Putamen (tissue), 1 donor: ENCODE results near the gene PHLDA1.

Experiments
- DNase-seq: peaks from one replicate; pipeline ENCODE4 v3.0.0-alpha.2; 2016; ENCODE audit warnings: low spot score

Gene PHLDA1

DNA sequence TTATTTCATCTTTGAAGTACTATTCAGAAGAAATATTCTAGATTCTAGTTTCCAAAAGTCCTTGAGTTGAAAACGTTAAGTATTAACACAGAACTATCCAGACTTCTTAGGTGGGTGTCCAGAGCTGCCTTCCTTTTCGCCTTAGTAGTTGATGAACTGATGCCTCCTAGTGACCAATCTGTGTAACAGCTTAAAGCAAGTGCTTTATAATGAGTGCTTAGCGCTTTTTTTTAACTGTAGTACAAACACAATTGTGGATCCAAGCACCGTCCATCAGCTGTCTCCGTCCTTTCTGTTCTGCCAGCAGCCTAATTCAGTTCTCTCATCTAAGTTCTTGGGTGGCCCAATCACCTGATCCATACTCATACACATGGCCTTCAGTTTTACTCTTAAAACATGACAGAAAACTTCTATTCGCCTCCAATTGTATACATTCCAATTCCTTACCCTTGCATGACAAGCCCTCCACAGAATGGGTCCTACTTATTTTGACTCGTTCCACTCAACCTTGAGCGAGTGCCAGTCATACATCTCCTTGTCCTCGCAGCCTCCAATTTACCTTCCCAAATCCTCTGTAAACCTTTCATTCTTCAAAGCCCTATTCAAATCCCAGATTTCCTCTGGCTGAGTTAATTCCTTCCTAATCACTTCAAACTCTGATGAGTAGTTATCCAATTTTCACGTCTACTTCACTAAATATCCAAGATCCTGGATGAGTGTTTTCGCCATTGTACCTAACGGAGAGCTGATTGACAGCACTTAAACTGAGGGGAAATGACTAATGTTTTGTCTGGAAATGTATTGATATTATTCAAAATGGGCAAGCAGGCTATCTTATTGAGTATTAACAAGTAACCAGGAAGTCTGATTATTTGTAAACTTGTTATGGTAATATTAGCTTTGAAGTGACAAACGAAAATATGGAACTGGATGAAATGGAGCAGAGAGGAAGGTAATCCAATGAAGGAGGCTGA lies 5.8 kb upstream of the PHLDA1 start:
- DNase-seq, result peak; percentile 60

- no peak for DNase-seq
These were observed 3.5 kb upstream of the PHLDA1 start for GRCh38 chr12:76035045-76035444.

GRCh38 chr12:76033081-76034011 lies 1.8 kb upstream of the PHLDA1 start:
- no peak for DNase-seq

- peak; percentile 43 for DNase-seq
These were observed 736 bp upstream of the PHLDA1 start for GRCh38 chr12:76032043-76032981.

GRCh38 chr12:76031081-76031413 lies 529 bp downstream of the PHLDA1 start:
- no peak for DNase-seq

DNA sequence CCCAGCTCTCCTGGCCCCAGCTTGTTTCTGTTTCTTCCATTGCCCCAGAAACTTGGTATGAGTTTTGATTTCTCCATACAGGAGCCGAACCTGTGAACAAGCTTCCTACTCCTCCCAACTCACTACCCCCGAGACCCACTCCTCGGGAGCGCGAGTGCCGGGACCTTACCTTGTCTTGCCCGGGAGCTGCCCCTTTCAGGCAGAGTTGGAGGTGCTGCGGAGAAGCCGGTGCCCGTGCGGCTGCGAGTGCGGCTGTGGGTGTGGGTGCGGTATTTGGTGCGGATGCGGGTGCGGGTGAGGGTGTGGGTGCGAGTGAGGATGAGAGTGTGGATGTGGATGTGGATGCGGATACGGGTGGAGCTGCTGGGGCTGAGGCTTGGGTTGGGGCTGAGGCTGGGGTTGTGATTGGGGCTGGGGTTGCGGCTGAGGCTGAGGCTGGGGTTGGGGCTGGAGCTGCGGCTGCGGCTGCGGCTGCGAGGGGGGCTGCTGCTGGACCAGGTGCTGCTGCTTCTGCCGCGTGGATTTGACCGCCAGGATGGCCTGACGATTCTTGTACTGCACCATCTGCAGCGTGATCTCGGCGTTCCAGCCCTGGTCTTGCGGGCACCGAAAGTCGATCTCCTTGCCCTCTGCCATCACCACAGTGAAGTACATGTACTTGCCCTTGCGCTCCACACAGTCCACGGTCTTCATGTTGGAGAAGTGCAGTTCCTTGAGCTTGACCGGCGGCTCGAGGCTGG lies 1.1 kb downstream of the PHLDA1 start:
- DNase-seq, result peak; percentile 27

- no peak for DNase-seq
These were observed 1.6 kb downstream of the PHLDA1 start for GRCh38 chr12:76029982-76030340.

DNA sequence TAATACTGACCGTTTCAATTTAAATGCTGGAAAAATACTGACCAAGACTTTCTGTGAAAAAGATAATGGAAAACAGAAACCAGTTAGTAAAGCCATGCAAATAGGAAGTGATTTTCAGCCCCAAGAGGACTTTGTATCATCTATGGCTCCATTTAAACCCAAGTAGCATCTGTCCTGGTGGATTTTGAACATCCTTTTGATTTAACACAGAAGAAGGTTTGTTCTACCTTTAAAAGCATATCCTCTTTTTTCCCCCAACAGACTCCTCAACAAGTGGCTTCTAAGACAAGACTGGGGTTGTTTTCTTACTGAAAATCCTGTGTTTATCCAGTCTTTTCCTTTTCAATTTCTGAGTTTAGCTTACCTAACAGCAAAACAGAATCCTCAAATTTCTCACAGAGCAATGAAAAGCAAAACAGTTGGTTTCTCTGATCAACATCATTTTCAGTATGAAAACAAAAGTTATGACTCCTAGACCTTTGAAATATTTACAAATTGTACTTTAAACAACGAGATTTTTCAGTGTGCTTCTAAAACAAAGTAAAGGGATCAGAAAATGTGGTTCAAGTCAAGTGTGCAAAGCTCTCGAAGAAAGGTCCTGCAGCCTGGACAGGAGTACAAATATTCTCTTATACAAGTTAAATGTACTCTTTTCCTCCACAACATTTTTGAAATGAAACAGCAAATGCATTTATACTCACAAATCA lies 2.9 kb downstream of the PHLDA1 start:
- DNase-seq, result no peak

GRCh38 chr12:76026643-76027063 lies 4.9 kb downstream of the PHLDA1 start:
- DNase-seq, result no peak

DNA sequence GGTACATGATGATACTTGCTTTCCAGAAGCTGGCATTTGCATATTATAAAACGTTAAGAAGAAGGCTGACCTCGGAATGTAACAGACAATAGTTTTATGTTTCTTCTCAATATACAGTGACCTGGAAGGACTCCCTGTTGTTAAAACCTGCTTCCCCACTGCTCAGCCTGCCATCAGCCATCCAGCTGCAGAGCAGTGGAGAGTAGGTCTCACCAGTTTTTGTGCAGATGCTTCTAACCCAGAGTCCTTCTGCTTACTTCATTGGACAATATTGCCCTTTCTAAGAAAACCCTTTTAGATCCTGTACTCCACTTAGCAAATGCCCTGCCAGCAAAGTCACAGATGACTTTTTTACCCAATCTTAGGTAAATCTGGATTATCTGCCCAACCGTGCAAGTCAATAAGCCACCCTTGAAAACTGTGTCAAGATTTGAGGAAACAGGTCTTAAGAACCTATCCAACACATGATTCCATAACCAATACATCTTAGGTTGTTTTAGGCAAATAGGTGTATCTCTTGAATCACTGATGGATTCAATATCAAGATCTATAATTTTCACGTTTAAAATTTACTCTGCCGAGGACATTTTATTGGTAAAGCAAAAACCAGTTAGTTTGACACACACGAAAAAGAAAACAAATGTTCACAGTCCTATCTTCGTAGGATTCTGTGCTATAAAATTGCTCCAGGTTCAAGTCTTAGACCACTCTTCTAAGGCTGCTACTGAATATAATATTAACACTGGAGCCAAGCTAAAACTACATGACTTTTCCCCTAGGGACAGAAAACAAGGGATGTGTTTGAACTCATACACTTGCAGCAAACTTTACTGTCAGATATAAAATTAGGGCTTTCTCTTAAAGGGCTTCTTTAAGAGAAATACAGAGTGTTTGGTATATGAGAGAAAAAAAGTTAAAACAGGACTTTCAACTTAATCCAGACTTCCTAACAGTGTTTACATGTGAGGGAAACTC lies 5.7 kb downstream of the PHLDA1 start:
- no peak for DNase-seq

DNA sequence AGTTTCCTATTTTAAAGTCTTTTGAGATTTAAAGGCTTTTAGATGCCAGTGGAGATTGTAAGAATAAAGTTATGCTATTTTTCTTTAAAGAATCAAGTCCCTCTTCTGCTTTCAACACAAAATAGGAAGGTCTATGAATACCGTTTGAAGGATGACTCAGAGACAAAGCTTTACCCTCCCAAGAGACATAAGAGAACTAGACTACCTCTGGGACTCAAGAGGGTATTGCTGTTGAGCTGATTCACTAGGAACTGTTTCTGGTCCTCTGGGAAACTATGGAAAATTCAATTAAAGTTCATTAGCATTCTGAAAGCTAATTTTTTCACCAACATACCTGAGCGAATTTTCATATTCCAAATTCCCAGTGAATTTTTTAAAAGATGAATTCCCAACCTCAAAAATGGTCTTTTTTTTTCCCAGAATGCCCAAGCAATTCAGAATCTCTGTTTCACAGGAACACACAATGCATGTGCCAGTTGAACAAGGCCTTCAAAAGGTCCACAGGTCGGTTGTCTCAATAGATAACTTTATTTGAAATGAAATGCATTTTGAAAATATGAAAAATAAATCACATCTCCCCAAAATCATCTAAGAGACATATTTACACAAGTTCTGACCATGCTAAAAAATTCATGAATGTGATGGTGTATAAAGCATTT lies 6.5 kb downstream of the PHLDA1 start:
- no peak for DNase-seq

DNA sequence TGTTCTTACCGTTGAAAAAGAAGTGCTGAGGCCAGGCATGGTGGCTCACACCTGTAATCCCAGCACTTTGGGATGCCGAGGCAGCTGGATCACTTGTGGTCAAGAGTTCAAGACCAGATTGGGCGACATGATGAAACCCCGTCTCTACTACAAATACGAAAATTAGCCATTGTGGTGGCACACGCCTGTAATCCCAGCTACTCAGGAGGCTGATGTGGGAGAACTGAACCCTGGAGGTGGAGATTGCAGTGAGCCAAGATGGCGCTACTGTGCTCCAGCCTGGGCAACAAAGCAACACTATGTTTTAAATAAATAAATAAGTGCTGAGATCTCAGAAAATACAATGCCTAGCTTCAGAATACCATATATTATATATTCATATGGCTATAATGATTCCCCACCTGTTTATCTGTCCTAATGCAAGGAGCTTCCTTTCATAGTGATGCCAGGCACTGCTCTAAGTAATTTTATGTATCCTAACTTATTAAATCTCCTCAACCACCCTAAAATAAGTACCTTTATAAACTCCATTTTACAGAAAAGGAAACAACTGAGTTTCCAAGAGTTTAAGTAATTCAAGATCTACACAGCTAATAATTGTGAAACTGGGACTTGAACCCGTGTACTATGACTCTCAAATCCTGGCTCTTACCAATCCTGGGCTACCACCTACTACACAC lies 7.3 kb downstream of the PHLDA1 start:
- no peak for DNase-seq

DNA sequence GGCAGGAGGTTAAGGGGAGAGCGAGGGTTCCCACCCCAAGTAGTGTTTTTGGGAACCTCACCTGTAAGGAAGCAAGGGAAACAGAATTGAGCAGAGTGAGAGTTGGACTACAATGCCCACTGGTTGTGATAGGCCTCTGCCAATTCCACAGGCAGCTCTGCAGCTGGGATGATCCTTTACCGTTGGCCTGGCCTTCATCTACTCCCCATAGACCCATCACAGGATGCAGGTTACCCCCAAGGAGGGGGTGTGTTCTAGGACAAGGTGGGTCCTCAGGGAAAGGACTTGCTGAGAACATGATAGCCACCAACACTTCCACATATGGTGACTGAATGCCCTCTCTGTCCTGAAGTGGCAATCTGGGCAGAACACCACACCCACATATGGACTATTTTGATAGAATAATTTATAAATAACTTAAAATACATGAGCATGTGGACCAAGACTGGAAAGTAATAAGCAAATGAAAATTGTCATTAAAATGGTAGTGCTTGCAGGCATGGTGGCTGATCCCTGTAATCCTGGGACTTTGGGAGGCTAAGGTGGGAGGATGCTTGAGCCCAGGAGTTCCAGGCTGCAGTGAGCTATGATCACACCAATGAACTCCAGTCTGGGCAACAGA lies 8.4 kb downstream of the PHLDA1 start:
- DNase-seq, result no peak

- no peak for DNase-seq
These were observed 9.1 kb downstream of the PHLDA1 start for GRCh38 chr12:76022506-76022905.

GRCh38 chr12:76020731-76021672 lies 10.6 kb downstream of the PHLDA1 start:
- no peak for DNase-seq

DNA sequence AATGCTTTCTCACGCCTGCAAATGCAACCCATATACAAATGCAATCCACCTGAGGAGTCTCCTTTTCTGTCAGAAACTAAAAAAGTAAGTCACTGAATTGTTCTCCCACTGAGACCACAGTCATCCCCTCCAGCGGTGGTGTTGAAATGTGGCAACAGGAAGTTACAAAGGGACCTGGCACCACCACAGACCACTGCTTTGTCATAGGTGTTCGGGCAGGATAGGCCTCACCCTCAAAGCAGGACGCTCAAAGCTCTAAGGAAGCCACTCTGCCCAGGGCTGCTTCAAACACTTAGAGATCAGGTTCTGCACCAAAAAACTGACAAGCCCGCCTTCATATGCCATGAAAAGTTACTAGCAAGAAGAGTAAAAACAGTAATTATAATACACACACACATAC lies 11.3 kb downstream of the PHLDA1 start:
- no peak for DNase-seq
